Activated naive CD4-positive, alpha-beta T cell treated with anti-CD3 and anti-CD28 coated beads for 36 hours (primary cell): ENCODE results near the gene SWSAP1. TPM values are rescaled to one million over a fixed set of nuclear protein-coding genes. Genes with fewer than 3 reads are reported as not detected.
"Not testable (repeated sequence)": the region's sequence is repeated elsewhere in the genome, so short reads cannot be mapped to it uniquely, and the experiment has no call there.

Experiments used
- CTCF ChIA-PET: fragments of 350-600 bp; sonication (Branson Sonifier 250); formaldehyde crosslinking; loops from one replicate; lab custom pipeline; 2021; ENCODE audit warnings: antibody characterized with exemption; lab: Charles Lee
- DNase-seq: peaks from one replicate; pipeline ENCODE4 v3.0.0-alpha.2; 2020
- H3K27ac Mint-ChIP-seq: one replicate; pipeline ENCODE4 v1.8.0; 2021; ENCODE audit warnings: mild to moderate bottlenecking, mixed read lengths
- H3K27me3 Mint-ChIP-seq: one replicate; pipeline ENCODE4 v1.8.0; 2021; ENCODE audit warnings: low read depth, mixed read lengths
- H3K36me3 Mint-ChIP-seq: one replicate; pipeline ENCODE4 v1.8.0; 2021; ENCODE audit warnings: low read depth, mixed read lengths
- H3K4me1 Mint-ChIP-seq: one replicate; pipeline ENCODE4 v1.8.0; 2021; ENCODE audit warnings: low read depth, mixed read lengths
- H3K4me3 Mint-ChIP-seq: one replicate; pipeline ENCODE4 v1.8.0; 2021; ENCODE audit warnings: mild to moderate bottlenecking, moderate library complexity, mixed read lengths
- H3K9me3 Mint-ChIP-seq: one replicate; pipeline ENCODE4 v1.8.0; 2021; ENCODE audit warnings: mixed read lengths
- intact Hi-C: fragments of 100-400 bp; cut with micrococcal nuclease; formaldehyde crosslinking; loops from one replicate; pipeline ENCODE4 v1.15.1; 2023
- total RNA-seq, 2 experiments: library from RNA; stranded (reverse); gene quantifications; one replicate each; pipeline ENCODE4 v1.2.3, GENCODE V29; 2021

Gene SWSAP1
- total RNA-seq, 2 experiments from 2014 or later: 1.1 to 2.1 TPM

- H3K27ac Mint-ChIP-seq: no peak overlapping the region
- H3K27me3 Mint-ChIP-seq: no peaks in the 10 kb centered on the region
- H3K4me1 Mint-ChIP-seq: peaks cover 32% of the 10 kb centered on the region
- H3K9me3 Mint-ChIP-seq: no peaks in the 10 kb centered on the region
- CTCF ChIA-PET: interaction anchor here (1.8 kb wide), 1 partner anchor 33 kb away, joined by 5 read pairs; no protein-coding TSS in a partner anchor
- DNase-seq: no peak
- intact Hi-C loops: loop anchor here (1.0 to 10.0 kb wide), 7 partner anchors 28 to 719 kb away; partner anchors contain the start of genes CARM1, CCDC159, ECSIT and ILF3
- peaks cover 17% of the 10 kb centered on the region for H3K36me3 Mint-ChIP-seq
- no peak overlapping the region for H3K4me3 Mint-ChIP-seq
These were observed 507 bp upstream of the SWSAP1 start for GRCh38 chr19:11373885-11374432.

- Mint-ChIP-seq H3K9me3 (no peaks in the 10 kb centered on the region), H3K27ac (no peak overlapping the region), H3K27me3 (no peaks in the 10 kb centered on the region), H3K4me3 (no peak overlapping the region), H3K4me1 (peaks cover 41% of the 10 kb centered on the region), H3K36me3 (peaks cover 17% of the 10 kb centered on the region)
- intact Hi-C loops: loop anchor here (1.0 to 10.0 kb wide), 4 partner anchors 51 to 721 kb away; partner anchors contain the start of gene ILF3
- CTCF ChIA-PET: interaction anchor here (0.7 to 2.1 kb wide), 9 partner anchors 7 to 110 kb away, joined by 3 to 11 read pairs (median 4); partner anchors contain the start of genes EPOR and RAB3D
- peak; percentile 91 for DNase-seq
These were observed 880 bp downstream of the SWSAP1 start for GRCh38 chr19:11375143-11375948.

GRCh38 chr19:11377237-11377636, 2.8 kb downstream of the SWSAP1 start:
- CTCF ChIA-PET: interaction anchor here (0.5 to 1.5 kb wide), 9 partner anchors 8 to 636 kb away, joined by 3 to 14 read pairs (median 4); partner anchors contain the start of genes ODAD3 and PRKCSH
- peaks cover 50% of the 10 kb centered on the region for H3K4me1 Mint-ChIP-seq
- intact Hi-C loops: loop anchor here (10.0 kb wide), 1 partner anchor 722 kb away; the partner anchor contains the start of gene ILF3
- H3K4me3 Mint-ChIP-seq: peak overlapping the region; percentile 55
- DNase-seq: peak; percentile 61
- H3K36me3 Mint-ChIP-seq: peaks cover 11% of the 10 kb centered on the region
- H3K9me3 Mint-ChIP-seq: no peaks in the 10 kb centered on the region
- peak overlapping the region; percentile 87 for H3K27ac Mint-ChIP-seq
- H3K27me3 Mint-ChIP-seq: no peaks in the 10 kb centered on the region

GRCh38 chr19:11377756-11378155, 3.3 kb downstream of the SWSAP1 start:
- Mint-ChIP-seq H3K9me3 (no peaks in the 10 kb centered on the region), H3K36me3 (peaks cover 11% of the 10 kb centered on the region), H3K27me3 (peaks cover 5% of the 10 kb centered on the region), H3K4me3 (no peak overlapping the region), H3K4me1 (peaks cover 54% of the 10 kb centered on the region), H3K27ac (no peak overlapping the region)
- DNase-seq: no peak
- CTCF ChIA-PET: interaction anchor here (0.6 to 1.4 kb wide), 4 partner anchors 9 to 105 kb away, joined by 3 to 14 read pairs (median 4); no protein-coding TSS in a partner anchor
- intact Hi-C loops: loop anchor here (10.0 kb wide), 1 partner anchor 723 kb away; the partner anchor contains the start of gene ILF3

GRCh38 chr19:11378319-11379189, 4.1 kb downstream of the SWSAP1 start:
- H3K4me1 Mint-ChIP-seq: peaks cover 54% of the 10 kb centered on the region
- DNase-seq: peak; percentile 30

GRCh38 chr19:11379269-11379845, 4.9 kb downstream of the SWSAP1 start:
- Mint-ChIP-seq H3K36me3 (peaks cover 11% of the 10 kb centered on the region), H3K4me1 (peaks cover 54% of the 10 kb centered on the region)
- not testable (repeated sequence) for DNase-seq, H3K9me3 Mint-ChIP-seq, H3K27me3 Mint-ChIP-seq, H3K27ac Mint-ChIP-seq, H3K4me3 Mint-ChIP-seq
- CTCF ChIA-PET: interaction anchor here (2.1 kb wide), 1 partner anchor 44 kb away, joined by 5 read pairs; no protein-coding TSS in a partner anchor
- intact Hi-C loops: loop anchor here (10.0 kb wide), 1 partner anchor 725 kb away; the partner anchor contains the start of gene ILF3

More at GRCh38 chr19:11378319-11379189, 4.1 kb downstream of the SWSAP1 start:
- Mint-ChIP-seq H3K4me3 (peak overlapping the region; percentile 19), H3K27ac (peak overlapping the region; percentile 14), H3K27me3 (peaks cover 8% of the 10 kb centered on the region), H3K36me3 (peaks cover 11% of the 10 kb centered on the region), H3K9me3 (no peaks in the 10 kb centered on the region)
- CTCF ChIA-PET: no interaction called here
- intact Hi-C loops: loop anchor here (10.0 kb wide), 1 partner anchor 724 kb away; the partner anchor contains the start of gene ILF3

GRCh38 chr19:11379857-11380350, 5.4 kb downstream of the SWSAP1 start:
- peaks cover 56% of the 10 kb centered on the region for H3K4me1 Mint-ChIP-seq
- no peak for DNase-seq
- intact Hi-C loops: loop anchor here (2.0 to 10.0 kb wide), 2 partner anchors 207 to 725 kb away; partner anchors contain the start of gene ILF3
- peak overlapping the region; percentile 85 for H3K4me3 Mint-ChIP-seq
- H3K36me3 Mint-ChIP-seq: peaks cover 11% of the 10 kb centered on the region
- H3K27ac Mint-ChIP-seq: peak overlapping the region; percentile 92
- no peaks in the 10 kb centered on the region for H3K9me3 Mint-ChIP-seq
- H3K27me3 Mint-ChIP-seq: peaks cover 8% of the 10 kb centered on the region
- CTCF ChIA-PET: interaction anchor here (0.7 to 2.1 kb wide), 2 partner anchors 44 to 90 kb away, joined by 3 to 5 read pairs; no protein-coding TSS in a partner anchor

GRCh38 chr19:11380653-11381537, 6.4 kb downstream of the SWSAP1 start:
- intact Hi-C loops: loop anchor here (1.0 to 2.0 kb wide), 7 partner anchors 35 to 206 kb away; partner anchors contain the start of genes CCDC159, ODAD3, PRKCSH and TMEM205
- peaks cover 8% of the 10 kb centered on the region for H3K27me3 Mint-ChIP-seq
- H3K36me3 Mint-ChIP-seq: peaks cover 7% of the 10 kb centered on the region
- CTCF ChIA-PET: interaction anchor here (0.6 to 2.1 kb wide), 24 partner anchors 10 to 1882 kb away, joined by 3 to 21 read pairs (median 4); partner anchors contain the start of genes ODAD3, PRKCSH, RAB3D and RGL3
- no peaks in the 10 kb centered on the region for H3K9me3 Mint-ChIP-seq
- H3K4me1 Mint-ChIP-seq: peaks cover 52% of the 10 kb centered on the region
- peak overlapping the region; percentile 92 for H3K27ac Mint-ChIP-seq
- peak; percentile 98 for DNase-seq
- H3K4me3 Mint-ChIP-seq: peak overlapping the region; percentile 85

GRCh38 chr19:11382898-11383705, 8.6 kb downstream of the SWSAP1 start:
- intact Hi-C loops: no loop called here
- Mint-ChIP-seq H3K4me3 (peak overlapping the region; percentile 85), H3K9me3 (no peaks in the 10 kb centered on the region), H3K36me3 (no peaks in the 10 kb centered on the region), H3K27me3 (peaks cover 8% of the 10 kb centered on the region), H3K4me1 (peaks cover 39% of the 10 kb centered on the region), H3K27ac (no peak overlapping the region)
- CTCF ChIA-PET: interaction anchor here (0.6 to 1.9 kb wide), 19 partner anchors 8 to 602 kb away, joined by 3 to 6 read pairs (median 4); partner anchors contain the start of genes KANK2 and SPC24
- peak; percentile 48 for DNase-seq
